H7 (cell line): ENCODE measurements around the gene MTMR11. TPM values are rescaled to one million over a fixed set of nuclear protein-coding genes. Genes with fewer than 3 reads are reported as not detected.

Experiments used
- DNase-seq: peaks from one replicate; pipeline ENCODE4 v3.0.0; 2012
- H3K27me3 ChIP-seq: 2 replicates; pipeline ENCODE4 v1.6.0; 2011; ENCODE audit warnings: mild to moderate bottlenecking, low read length; ENCODE audit not compliant: control insufficient read depth, insufficient read depth
- H3K36me3 ChIP-seq: replicated peaks from 2 replicates; pipeline ENCODE4 v1.5.1; 2011; ENCODE audit warnings: low read length; ENCODE audit not compliant: control insufficient read depth, insufficient read depth
- H3K4me3 ChIP-seq: 2 replicates; pipeline ENCODE4 v1.5.1; 2011; ENCODE audit warnings: low read depth, mild to moderate bottlenecking, control low read depth, low read length, moderate library complexity; ENCODE audit not compliant: insufficient read depth
- total RNA-seq: library from RNA; depleted of rRNA; stranded (reverse); fragments of >200 nt; shearing (Covaris generic); gene quantifications from 2 replicates; pipeline ENCODE4 v1.2.3, GENCODE V29; 2014

MTMR11 gene
- total RNA-seq, 1 experiment from 2014 or later = 5.2 TPM

- peaks cover 27% of the 10 kb centered on the region for H3K36me3 ChIP-seq
- H3K4me3 ChIP-seq = peak within 1 kb of the TSS; percentile 95
- peak; percentile 92 for DNase-seq
- H3K27me3 ChIP-seq = no peaks in the 10 kb centered on the region
Observed at GRCh38 chr1:149927563-149928400, 8.9 kb downstream of the MTMR11 start, which contains the start of gene SF3B4. Gene SF3B4 (minus strand): TSS chr1:149927803. CDS start chr1:149927759, 44 bp downstream.

- DNase-seq = no peak
- Histone ChIP-seq H3K27me3 (no peaks in the 10 kb centered on the region), H3K36me3 (peaks cover 27% of the 10 kb centered on the region), H3K4me3 (peak overlapping the region; percentile 95)
Observed at GRCh38 chr1:149927056-149927562, 9.6 kb downstream of the MTMR11 start.

GRCh38 chr1:149926296-149926695 lies 10.4 kb downstream of the MTMR11 start:
- no peaks in the 10 kb centered on the region for H3K27me3 ChIP-seq
- no peak overlapping the region for H3K4me3 ChIP-seq
- no peak for DNase-seq
- H3K36me3 ChIP-seq = peaks cover 27% of the 10 kb centered on the region

GRCh38 chr1:149925751-149926150 lies 10.9 kb downstream of the MTMR11 start:
- Histone ChIP-seq H3K36me3 (peaks cover 27% of the 10 kb centered on the region), H3K4me3 (no peak overlapping the region), H3K27me3 (no peaks in the 10 kb centered on the region)
- DNase-seq = no peak

- Histone ChIP-seq H3K27me3 (no peaks in the 10 kb centered on the region), H3K4me3 (no peak overlapping the region), H3K36me3 (peaks cover 27% of the 10 kb centered on the region)
- DNase-seq = no peak
Observed at GRCh38 chr1:149925345-149925744, 11.3 kb downstream of the MTMR11 start.

GRCh38 chr1:149923626-149924025 lies 13.1 kb downstream of the MTMR11 start:
- Histone ChIP-seq H3K36me3 (peaks cover 27% of the 10 kb centered on the region), H3K4me3 (no peak overlapping the region), H3K27me3 (no peaks in the 10 kb centered on the region)
- DNase-seq = no peak

GRCh38 chr1:149917571-149918144 lies 19.0 kb downstream of the MTMR11 start, which contains the start of gene SV2A:
Gene SV2A (minus strand): TSS chr1:149917844. CDS start chr1:149913840, 4,004 bp downstream.
- H3K27me3 ChIP-seq = peaks cover 2% of the 10 kb centered on the region
- H3K36me3 ChIP-seq = peaks cover 3% of the 10 kb centered on the region; the same call in 1 of the 2 replicates
- peak within 1 kb of the TSS; percentile 84 for H3K4me3 ChIP-seq
- DNase-seq = peak; percentile 96

- DNase-seq = peak; percentile 43
- Histone ChIP-seq H3K4me3 (peak overlapping the region; percentile 84), H3K27me3 (peaks cover 2% of the 10 kb centered on the region), H3K36me3 (peaks cover 3% of the 10 kb centered on the region; the same call in 1 of the 2 replicates)
Observed at GRCh38 chr1:149916898-149917252, 19.8 kb downstream of the MTMR11 start.

- H3K4me3 ChIP-seq = peak overlapping the region; percentile 84
- H3K27me3 ChIP-seq = peaks cover 2% of the 10 kb centered on the region
- no peak for DNase-seq
- H3K36me3 ChIP-seq = peaks cover 4% of the 10 kb centered on the region
Observed at GRCh38 chr1:149916193-149916897, 20.3 kb downstream of the MTMR11 start.

- DNase-seq = no peak
- peaks cover 4% of the 10 kb centered on the region for H3K36me3 ChIP-seq
- no peak overlapping the region for H3K4me3 ChIP-seq
- H3K27me3 ChIP-seq = peaks cover 2% of the 10 kb centered on the region
Observed at GRCh38 chr1:149915429-149916192, 21.1 kb downstream of the MTMR11 start.

- H3K27me3 ChIP-seq = peaks cover 2% of the 10 kb centered on the region
- H3K36me3 ChIP-seq = peaks cover 4% of the 10 kb centered on the region
- no peak for DNase-seq
- H3K4me3 ChIP-seq = no peak overlapping the region
Observed at GRCh38 chr1:149914545-149914944, 22.1 kb downstream of the MTMR11 start.

GRCh38 chr1:149906570-149907075 lies 30.1 kb downstream of the MTMR11 start:
- Histone ChIP-seq H3K27me3 (no peaks in the 10 kb centered on the region), H3K36me3 (peaks cover 3% of the 10 kb centered on the region), H3K4me3 (no peak overlapping the region)
- DNase-seq = no peak

- Histone ChIP-seq H3K27me3 (peaks cover 2% of the 10 kb centered on the region; the same call in 1 of the 2 replicates), H3K4me3 (no peak overlapping the region), H3K36me3 (peaks cover 2% of the 10 kb centered on the region)
- peak; percentile 69 for DNase-seq
Observed at GRCh38 chr1:149903836-149904491, 32.7 kb downstream of the MTMR11 start.
